ENCODE data around the gene STRIP2. TPM values are rescaled to one million over a fixed set of nuclear protein-coding genes. Genes with fewer than 3 reads are reported as not detected.
A peak's percentile ranks its signal among the peaks of the same experiment; 100 is the strongest.

The STRIP2 gene
- total and polyA plus RNA-seq, 9 of the 15 experiments (the other 6 are each of a cell fraction or from before 2014, with no cell fraction given), result 10.1 to 81.8 (median 42.3) TPM

GRCh38 chr7:129401228-129401966 is 32.8 kb upstream of the STRIP2 start (continued):
- peak; percentile 58 for TF ChIP-seq CHD7 (IDR thresholded peaks at IDR 0.05; ENCODE audit: low read depth, low read length)
- no peak for TF ChIP-seq SLC30A9 (CRISPR knock-in tag; IDR thresholded peaks at IDR 0.05)
- TF ChIP-seq GTF2F1 (IDR thresholded peaks at IDR 0.05; ENCODE audit: low read depth, low read length), result no peak
- no peak for TF ChIP-seq POLR2AphosphoS2 (IDR thresholded peaks at IDR 0.05; ENCODE audit: low read length)
- TF ChIP-seq MYC (IDR thresholded peaks at IDR 0.05; ENCODE audit: low read depth, low read length), result peak; percentile 42; the same call in 1 of the 2 replicates
- TF ChIP-seq MYC (CRISPR knock-in tag; IDR thresholded peaks at IDR 0.05; ENCODE audit: borderline replicate concordance, low read depth), result no peak
- no peak for TF ChIP-seq NCOA2 (IDR thresholded peaks at IDR 0.05; ENCODE audit: partially characterized antibody in 2 of 2)
- TF ChIP-seq POLR2AphosphoS5 (IDR thresholded peaks at IDR 0.05; ENCODE audit: control insufficient read depth, insufficient read depth, low read depth, low read length), result peak; percentile 61
- TF ChIP-seq RBM34 (IDR thresholded peaks at IDR 0.05; ENCODE audit: borderline replicate concordance, insufficient read depth, low read length), result no peak
- TF ChIP-seq ID3 (CRISPR knock-in tag; IDR thresholded peaks at IDR 0.05), result no peak
- 0 out of 2 replicates have a peak, but pooled peaks have one; percentile 54 for TF ChIP-seq ID3 (tag; IDR thresholded peaks at IDR 0.05)
- peak; percentile 73 for TF ChIP-seq TAL1 (IDR thresholded peaks at IDR 0.05)
- no peak for TF ChIP-seq RUNX1 (IDR thresholded peaks at IDR 0.05; ENCODE audit: low read depth)

All from K562 (cell line).